Activated T-cell treated with anti-CD3 and anti-CD28 coated beads, Interleukin-2, amount 50 U/mL, for 72 hours (primary cell): Measurements from ENCODE around the gene TENT5A. TPM values are rescaled to one million over a fixed set of nuclear protein-coding genes. Genes with fewer than 3 reads are reported as not detected.

ENCODE experiments used
- ATAC-seq, 2 donors: fragments of 150-1000 bp; cut with Tn5 transposase; replicated peaks in 1 of 2; 2 replicates each; pipeline ENCODE4 v1.10.0; 2021; ENCODE audit warnings: moderate library complexity in 2 of 2, mild to moderate bottlenecking in 1 of 2
- DNase-seq, 2 donors: peaks; one replicate each; pipeline ENCODE4 v3.0.0; 2021 to 2022; ENCODE audit warnings: mixed read lengths in 1 of 2
- H3K27ac Mint-ChIP-seq: one replicate; pipeline ENCODE4 v1.8.0; 2022; ENCODE audit warnings: mild to moderate bottlenecking, moderate library complexity, mixed read lengths
- H3K27me3 Mint-ChIP-seq: one replicate; pipeline ENCODE4 v1.8.0; 2022; ENCODE audit warnings: low read depth, mixed read lengths
- H3K36me3 Mint-ChIP-seq, 2 donors: one replicate each; pipeline ENCODE4 v1.8.0; 2022; ENCODE audit warnings: mixed read lengths in 2 of 2, mild to moderate bottlenecking in 1 of 2; ENCODE audit not compliant: insufficient read depth in 2 of 2
- H3K4me1 Mint-ChIP-seq: one replicate; pipeline ENCODE4 v1.8.0; 2022; ENCODE audit warnings: low read depth, mixed read lengths
- H3K4me3 Mint-ChIP-seq, 2 donors: one replicate each; pipeline ENCODE4 v1.8.0; 2022; ENCODE audit warnings: mild to moderate bottlenecking in 2 of 2, mixed read lengths in 2 of 2, moderate library complexity in 2 of 2
- H3K9me3 Mint-ChIP-seq, 2 donors: one replicate each; pipeline ENCODE4 v1.8.0; 2022; ENCODE audit warnings: mixed read lengths in 2 of 2
- total RNA-seq, 2 donors: library from RNA; stranded (reverse); gene quantifications; one replicate each; pipeline ENCODE4 v1.2.3, GENCODE V29; 2022

TENT5A gene
- total RNA-seq: 1 to 10 TPM; 1.7 to 2.4 TPM

GRCh38 chr6:81752084-81752920 is at the start of gene TENT5A:
TSS of gene TENT5A (minus strand) at chr6:81752681. CDS start at chr6:81752141, 540 bp downstream.
- Mint-ChIP-seq H3K9me3 (no peaks in the 10 kb centered on the region), H3K27me3 (peaks cover 40% of the 10 kb centered on the region), H3K27ac (peak within 1 kb of the TSS; percentile 47), H3K36me3 (no peaks in the 10 kb centered on the region), H3K4me1 (peaks cover 25% of the 10 kb centered on the region), H3K4me3 (peak within 1 kb of the TSS; percentile 92 to 95)
- peak; percentile 87 to 90 for DNase-seq
- ATAC-seq: peak; percentile 85

GRCh38 chr6:81801489-81801888 is 49.0 kb upstream of the TENT5A start:
- H3K36me3 Mint-ChIP-seq: no peaks in the 10 kb centered on the region
- ATAC-seq: no peak

GRCh38 chr6:81800666-81801065 is 48.2 kb upstream of the TENT5A start:
- DNase-seq (no peak), ATAC-seq (no peak)
- Mint-ChIP-seq H3K36me3 (peaks cover 0 to under 1% of the 10 kb centered on the region in 2 donors), H3K9me3 (no peaks in the 10 kb centered on the region), H3K27me3 (no peaks in the 10 kb centered on the region), H3K27ac (no peak overlapping the region), H3K4me1 (no peaks in the 10 kb centered on the region), H3K4me3 (no peak overlapping the region)

More at GRCh38 chr6:81801489-81801888, 49.0 kb upstream of the TENT5A start:
- DNase-seq: no peak
- H3K4me1 Mint-ChIP-seq: no peaks in the 10 kb centered on the region
- H3K27me3 Mint-ChIP-seq: no peaks in the 10 kb centered on the region
- no peak overlapping the region for H3K4me3 Mint-ChIP-seq
- no peaks in the 10 kb centered on the region for H3K9me3 Mint-ChIP-seq
- no peak overlapping the region for H3K27ac Mint-ChIP-seq

- H3K4me1 Mint-ChIP-seq: no peaks in the 10 kb centered on the region
- H3K27me3 Mint-ChIP-seq: no peaks in the 10 kb centered on the region
- H3K36me3 Mint-ChIP-seq: peaks cover 0 to 1% of the 10 kb centered on the region in 2 donors
- ATAC-seq (no peak), DNase-seq (no peak)
- no peak overlapping the region for H3K4me3 Mint-ChIP-seq
- no peak overlapping the region for H3K27ac Mint-ChIP-seq
- no peaks in the 10 kb centered on the region for H3K9me3 Mint-ChIP-seq
These were observed 46.8 kb upstream of the TENT5A start for GRCh38 chr6:81799323-81799722.

- no peak overlapping the region for H3K4me3 Mint-ChIP-seq
- H3K27ac Mint-ChIP-seq: no peak overlapping the region
- no peaks in the 10 kb centered on the region for H3K9me3 Mint-ChIP-seq
- H3K4me1 Mint-ChIP-seq: no peaks in the 10 kb centered on the region
- ATAC-seq: no peak
- peaks cover 0 to 1% of the 10 kb centered on the region in 2 donors for H3K36me3 Mint-ChIP-seq
- peaks cover 5% of the 10 kb centered on the region for H3K27me3 Mint-ChIP-seq
- no peak for DNase-seq
These were observed 45.1 kb upstream of the TENT5A start for GRCh38 chr6:81797591-81797990.

GRCh38 chr6:81795890-81796289 is 43.4 kb upstream of the TENT5A start:
- Mint-ChIP-seq H3K36me3 (peaks cover 0 to 1% of the 10 kb centered on the region in 2 donors), H3K27me3 (peaks cover 5% of the 10 kb centered on the region), H3K9me3 (no peaks in the 10 kb centered on the region), H3K27ac (no peak overlapping the region), H3K4me1 (no peaks in the 10 kb centered on the region), H3K4me3 (no peak overlapping the region)
- no peak for DNase-seq
- no peak for ATAC-seq

GRCh38 chr6:81793821-81794475 is 41.5 kb upstream of the TENT5A start:
- H3K9me3 Mint-ChIP-seq: no peaks in the 10 kb centered on the region
- DNase-seq (no peak), ATAC-seq (no peak)
- H3K4me3 Mint-ChIP-seq: no peak overlapping the region
- H3K36me3 Mint-ChIP-seq: peaks cover 0 to 1% of the 10 kb centered on the region in 2 donors
- peaks cover 18% of the 10 kb centered on the region for H3K27me3 Mint-ChIP-seq
- peak overlapping the region; percentile 24 for H3K27ac Mint-ChIP-seq
- no peaks in the 10 kb centered on the region for H3K4me1 Mint-ChIP-seq

GRCh38 chr6:81792826-81793225 is 40.3 kb upstream of the TENT5A start:
- Mint-ChIP-seq H3K27ac (no peak overlapping the region), H3K4me1 (no peaks in the 10 kb centered on the region), H3K9me3 (no peaks in the 10 kb centered on the region), H3K4me3 (no peak overlapping the region), H3K27me3 (peaks cover 19% of the 10 kb centered on the region), H3K36me3 (peaks cover 0 to 1% of the 10 kb centered on the region in 2 donors)
- DNase-seq (no peak), ATAC-seq (no peak)

- Mint-ChIP-seq H3K4me1 (no peaks in the 10 kb centered on the region), H3K9me3 (no peaks in the 10 kb centered on the region), H3K4me3 (no peak overlapping the region), H3K27ac (no peak overlapping the region), H3K36me3 (peaks cover 0 to 1% of the 10 kb centered on the region in 2 donors), H3K27me3 (peaks cover 19% of the 10 kb centered on the region)
- DNase-seq (no peak), ATAC-seq (no peak)
These were observed 39.3 kb upstream of the TENT5A start for GRCh38 chr6:81791756-81792155.

- Mint-ChIP-seq H3K9me3 (no peaks in the 10 kb centered on the region), H3K27me3 (peaks cover 25% of the 10 kb centered on the region), H3K27ac (no peak overlapping the region), H3K36me3 (no peaks in the 10 kb centered on the region), H3K4me3 (no peak overlapping the region), H3K4me1 (no peaks in the 10 kb centered on the region)
- no peak for DNase-seq
- ATAC-seq: no peak
These were observed 37.6 kb upstream of the TENT5A start for GRCh38 chr6:81790034-81790433.

GRCh38 chr6:81789291-81789690 is 36.8 kb upstream of the TENT5A start:
- no peaks in the 10 kb centered on the region for H3K9me3 Mint-ChIP-seq
- ATAC-seq: no peak
- H3K27me3 Mint-ChIP-seq: peaks cover 25% of the 10 kb centered on the region
- H3K4me3 Mint-ChIP-seq: no peak overlapping the region
- H3K4me1 Mint-ChIP-seq: no peaks in the 10 kb centered on the region
- H3K36me3 Mint-ChIP-seq: no peaks in the 10 kb centered on the region
- no peak overlapping the region for H3K27ac Mint-ChIP-seq
- DNase-seq: no peak

GRCh38 chr6:81788748-81789147 is 36.3 kb upstream of the TENT5A start:
- Mint-ChIP-seq H3K27me3 (peaks cover 25% of the 10 kb centered on the region), H3K4me3 (no peak overlapping the region), H3K4me1 (no peaks in the 10 kb centered on the region), H3K36me3 (no peaks in the 10 kb centered on the region), H3K27ac (no peak overlapping the region), H3K9me3 (no peaks in the 10 kb centered on the region)
- DNase-seq (no peak), ATAC-seq (no peak)

- ATAC-seq (no peak), DNase-seq (no peak)
- peaks cover 20% of the 10 kb centered on the region for H3K27me3 Mint-ChIP-seq
- H3K4me1 Mint-ChIP-seq: no peaks in the 10 kb centered on the region
- H3K36me3 Mint-ChIP-seq: no peaks in the 10 kb centered on the region
- H3K4me3 Mint-ChIP-seq: no peak overlapping the region
- no peak overlapping the region for H3K27ac Mint-ChIP-seq
- no peaks in the 10 kb centered on the region for H3K9me3 Mint-ChIP-seq
These were observed 35.0 kb upstream of the TENT5A start for GRCh38 chr6:81787313-81788068.
